Measurements from ENCODE around the gene UPP1. TPM values are rescaled to one million over a fixed set of nuclear protein-coding genes. Genes with fewer than 3 reads are reported as not detected.

UPP1 gene
- total and polyA plus RNA-seq, 2 of the 4 experiments (the other 2 are of a cell fraction), result 3.9 to 14.5 TPM

- Histone ChIP-seq H3K36me3 (ENCODE audit: control insufficient read depth, insufficient read depth, low read length) (no peaks in the 10 kb centered on the region), H3K9me1 (ENCODE audit: insufficient read depth, low read length) (no peaks in the 10 kb centered on the region), H2AFZ (replicated peaks; ENCODE audit: low read length, poor library complexity) (no peak overlapping the region), H3K79me1 (ENCODE audit: low read depth in 1 of 2, low read length in 2 of 2) (no peaks in the 10 kb centered on the region), H3K23ac (ENCODE audit: low read depth, low read length) (no peak overlapping the region), H4K5ac (ENCODE audit: low read depth, low read length) (no peak overlapping the region), H2BK5ac (ENCODE audit: low read depth, low read length, poor library complexity, severe bottlenecking) (no peak overlapping the region), H3K4me1 (ENCODE audit: control insufficient read depth, insufficient read depth, low read length) (no peaks in the 10 kb centered on the region), H2AK5ac (ENCODE audit: low read depth, low read length) (no peak overlapping the region), H4K8ac (ENCODE audit: low read depth in 2 of 2, low read length in 2 of 2) (no peak overlapping the region), H3K14ac (replicated peaks; ENCODE audit: low read depth, low read length) (no peak overlapping the region), H3K56ac (ENCODE audit: extremely low read depth, insufficient read depth, low read length) (no peak overlapping the region), H3K27ac (ENCODE audit: insufficient read depth, low read length) (no peak overlapping the region), H2BK20ac (ENCODE audit: low read depth, low read length) (no peak overlapping the region), H3K4ac (ENCODE audit: low read depth, low read length) (no peak overlapping the region), H3K18ac (ENCODE audit: low read depth, low read length) (no peak overlapping the region), H4K20me1 (ENCODE audit: insufficient read depth, low read length) (no peaks in the 10 kb centered on the region), H4K91ac (ENCODE audit: insufficient read depth, low read depth, low read length) (no peak overlapping the region), H3K4me2 (ENCODE audit: low read depth, low read length) (no peak overlapping the region), H3K4me3 (ENCODE audit: insufficient read depth, low read depth, low read length) (no peak overlapping the region), H2BK15ac (ENCODE audit: low read depth, low read length) (no peak overlapping the region), H3K27me3 (ENCODE audit: control insufficient read depth, insufficient read depth, low read length) (no peaks in the 10 kb centered on the region; the same call in 1 of the 2 replicates), H2BK120ac (ENCODE audit: low read depth, low read length) (no peak overlapping the region), H3K9ac (ENCODE audit: low read depth, low read length) (no peak overlapping the region), H2AK9ac (replicated peaks; ENCODE audit: low read depth, low read length, poor library complexity) (no peak overlapping the region), H3K9me3 (ENCODE audit: control insufficient read depth, insufficient read depth, low read length) (no peaks in the 10 kb centered on the region)
- TF ChIP-seq NFE2L2 (IDR thresholded peaks at IDR 0.05; ENCODE audit: low read depth, low read length), result no peak
- no peak for TF ChIP-seq POLR2A (IDR thresholded peaks at IDR 0.05; ENCODE audit: low read depth, low read length)
- no peak for TF ChIP-seq RAD21 (IDR thresholded peaks at IDR 0.05; ENCODE audit: low read length)
- no peak for TF ChIP-seq MAZ (IDR thresholded peaks at IDR 0.05; ENCODE audit: borderline replicate concordance, low read depth, low read length)
- no peak for TF ChIP-seq ELK1 (IDR thresholded peaks at IDR 0.05; ENCODE audit: borderline replicate concordance, low read depth, low read length)
- no peak for TF ChIP-seq CEBPB (IDR thresholded peaks at IDR 0.05; ENCODE audit: low read depth, low read length)
- TF ChIP-seq CHD1 (IDR thresholded peaks at IDR 0.05; ENCODE audit: low read depth, low read length), result no peak
- TF ChIP-seq RCOR1 (IDR thresholded peaks at IDR 0.05; ENCODE audit: insufficient replicate concordance, low read length), result no peak
- no peak for TF ChIP-seq CTCF (conservative IDR thresholded peaks at IDR 0.05; ENCODE audit: low read depth, low read length)
- no peak for TF ChIP-seq MAFK (IDR thresholded peaks at IDR 0.05; ENCODE audit: low read depth, low read length)
- no peak for TF ChIP-seq BHLHE40 (IDR thresholded peaks at IDR 0.05; ENCODE audit: low read depth, low read length)
- TF ChIP-seq SMC3 (IDR thresholded peaks at IDR 0.05; ENCODE audit: low read depth, low read length), result no peak
- no peak for TF ChIP-seq RFX5 (IDR thresholded peaks at IDR 0.05; ENCODE audit: low read depth, low read length)
- no peak for TF ChIP-seq FOS (IDR thresholded peaks at IDR 0.05; ENCODE audit: low read depth, low read length)
- no peak for TF ChIP-seq USF2 (IDR thresholded peaks at IDR 0.05; ENCODE audit: low read depth, low read length)
- TF ChIP-seq MXI1 (IDR thresholded peaks at IDR 0.05; ENCODE audit: borderline replicate concordance, low read depth, low read length), result no peak
- dilution Hi-C loops (cut with HindIII; ENCODE audit: low sequenced_read_pairs, unreplicated experiment), result no loop called here
- WGBS, 2 experiments (ENCODE audit: extremely low coverage in 2 of 2, insufficient read length in 1 of 2), result 100% methylated on average over 1 of the region's 1 CpG; no CpG with 5 or more reads in 1 of the 2 experiments
- CTCF ChIA-PET, result no interaction called here
- intact Hi-C loops (cut with micrococcal nuclease), result no loop called here
- ATAC-seq (ENCODE audit: low read depth), result no peak
- no peak for DNase-seq
- POLR2A ChIA-PET (ENCODE audit: unreplicated experiment), result no interaction called here
- in situ Hi-C loops (cut with MboI; ENCODE audit: low sequenced_read_pairs), result no loop called here
- BruUV-seq (replicated peaks), result no TSS peak
Measured at GRCh38 chr7:48063985-48064384, 25.1 kb upstream of the UPP1 start.

Measured in IMR-90 (cell line).